Measurements from ENCODE around the gene KRT72.
"Not testable (repeated sequence)": the region's sequence is repeated elsewhere in the genome, so short reads cannot be mapped to it uniquely, and the experiment has no call there.

KRT72 gene

GRCh38 chr12:52606581-52607218 lies 5.4 kb upstream of the KRT72 start:
- no peak overlapping the region for H3K4me3 ChIP-seq (ENCODE audit: low read depth, low read length)
- H3K27ac ChIP-seq (ENCODE audit: low read depth, low read length): no peak overlapping the region
- no peaks in the 10 kb centered on the region for H3K79me2 ChIP-seq (ENCODE audit: control insufficient read depth, insufficient read depth, low read length, unreplicated experiment)
- H3K27me3 ChIP-seq (ENCODE audit: insufficient read depth, low read length): peaks cover 84% of the 10 kb centered on the region
- H3K4me1 ChIP-seq (ENCODE audit: control insufficient read depth, insufficient read depth, low read length, unreplicated experiment): no peaks in the 10 kb centered on the region
- H2AFZ ChIP-seq (ENCODE audit: low read length, unreplicated experiment): no peak overlapping the region
- no peaks in the 10 kb centered on the region for H3K36me3 ChIP-seq (ENCODE audit: insufficient read depth, low read length)

GRCh38 chr12:52606096-52606495 lies 4.8 kb upstream of the KRT72 start:
- peaks cover 84% of the 10 kb centered on the region for H3K27me3 ChIP-seq (ENCODE audit: insufficient read depth, low read length)

GRCh38 chr12:52605542-52605941 lies 4.3 kb upstream of the KRT72 start:
- no peak overlapping the region for H2AFZ ChIP-seq (ENCODE audit: low read length, unreplicated experiment)
- no peaks in the 10 kb centered on the region for H3K36me3 ChIP-seq (ENCODE audit: insufficient read depth, low read length)
- H3K4me3 ChIP-seq (ENCODE audit: low read depth, low read length): no peak overlapping the region
- no peak overlapping the region for H3K27ac ChIP-seq (ENCODE audit: low read depth, low read length)
- no peaks in the 10 kb centered on the region for H3K4me1 ChIP-seq (ENCODE audit: control insufficient read depth, insufficient read depth, low read length, unreplicated experiment)
- H3K27me3 ChIP-seq (ENCODE audit: insufficient read depth, low read length): peaks cover 84% of the 10 kb centered on the region
- no peaks in the 10 kb centered on the region for H3K79me2 ChIP-seq (ENCODE audit: control insufficient read depth, insufficient read depth, low read length, unreplicated experiment)

More at GRCh38 chr12:52606096-52606495, 4.8 kb upstream of the KRT72 start:
- Histone ChIP-seq H3K4me3 (ENCODE audit: low read depth, low read length) (no peak overlapping the region), H3K27ac (ENCODE audit: low read depth, low read length) (no peak overlapping the region), H2AFZ (ENCODE audit: low read length, unreplicated experiment) (no peak overlapping the region), H3K79me2 (ENCODE audit: control insufficient read depth, insufficient read depth, low read length, unreplicated experiment) (no peaks in the 10 kb centered on the region), H3K36me3 (ENCODE audit: insufficient read depth, low read length) (no peaks in the 10 kb centered on the region), H3K4me1 (ENCODE audit: control insufficient read depth, insufficient read depth, low read length, unreplicated experiment) (no peaks in the 10 kb centered on the region)

GRCh38 chr12:52604859-52605258 lies 3.6 kb upstream of the KRT72 start:
- Histone ChIP-seq H3K27ac (ENCODE audit: low read depth, low read length) (no peak overlapping the region), H2AFZ (ENCODE audit: low read length, unreplicated experiment) (no peak overlapping the region), H3K4me1 (ENCODE audit: control insufficient read depth, insufficient read depth, low read length, unreplicated experiment) (no peaks in the 10 kb centered on the region), H3K79me2 (ENCODE audit: control insufficient read depth, insufficient read depth, low read length, unreplicated experiment) (no peaks in the 10 kb centered on the region), H3K36me3 (ENCODE audit: insufficient read depth, low read length) (no peaks in the 10 kb centered on the region), H3K27me3 (ENCODE audit: insufficient read depth, low read length) (peaks cover 86% of the 10 kb centered on the region), H3K4me3 (ENCODE audit: low read depth, low read length) (no peak overlapping the region)

- H3K79me2 ChIP-seq (ENCODE audit: control insufficient read depth, insufficient read depth, low read length, unreplicated experiment): no peaks in the 10 kb centered on the region
- no peak overlapping the region for H3K27ac ChIP-seq (ENCODE audit: low read depth, low read length)
- H3K27me3 ChIP-seq (ENCODE audit: insufficient read depth, low read length): peaks cover 86% of the 10 kb centered on the region
- H3K4me1 ChIP-seq (ENCODE audit: control insufficient read depth, insufficient read depth, low read length, unreplicated experiment): no peaks in the 10 kb centered on the region
- H2AFZ ChIP-seq (ENCODE audit: low read length, unreplicated experiment): no peak overlapping the region
- H3K36me3 ChIP-seq (ENCODE audit: insufficient read depth, low read length): no peaks in the 10 kb centered on the region
- H3K4me3 ChIP-seq (ENCODE audit: low read depth, low read length): no peak overlapping the region
Observed at GRCh38 chr12:52603314-52603713, 2.1 kb upstream of the KRT72 start.

- peaks cover 86% of the 10 kb centered on the region for H3K27me3 ChIP-seq (ENCODE audit: insufficient read depth, low read length)
- no peaks in the 10 kb centered on the region for H3K4me1 ChIP-seq (ENCODE audit: control insufficient read depth, insufficient read depth, low read length, unreplicated experiment)
- H3K27ac ChIP-seq (ENCODE audit: low read depth, low read length): no peak overlapping the region
Observed at GRCh38 chr12:52602552-52602951, 1.3 kb upstream of the KRT72 start.

GRCh38 chr12:52601671-52602070 lies 408 bp upstream of the KRT72 start:
- H2AFZ ChIP-seq (ENCODE audit: low read length, unreplicated experiment): no peak overlapping the region
- no peaks in the 10 kb centered on the region for H3K36me3 ChIP-seq (ENCODE audit: insufficient read depth, low read length)
- H3K4me1 ChIP-seq (ENCODE audit: control insufficient read depth, insufficient read depth, low read length, unreplicated experiment): no peaks in the 10 kb centered on the region
- H3K4me3 ChIP-seq (ENCODE audit: low read depth, low read length): no peak overlapping the region
- peaks cover 86% of the 10 kb centered on the region for H3K27me3 ChIP-seq (ENCODE audit: insufficient read depth, low read length)
- H3K27ac ChIP-seq (ENCODE audit: low read depth, low read length): no peak overlapping the region
- no peaks in the 10 kb centered on the region for H3K79me2 ChIP-seq (ENCODE audit: control insufficient read depth, insufficient read depth, low read length, unreplicated experiment)

More at GRCh38 chr12:52602552-52602951, 1.3 kb upstream of the KRT72 start:
- Histone ChIP-seq H3K79me2 (ENCODE audit: control insufficient read depth, insufficient read depth, low read length, unreplicated experiment) (no peaks in the 10 kb centered on the region), H2AFZ (ENCODE audit: low read length, unreplicated experiment) (no peak overlapping the region), H3K36me3 (ENCODE audit: insufficient read depth, low read length) (no peaks in the 10 kb centered on the region), H3K4me3 (ENCODE audit: low read depth, low read length) (no peak overlapping the region)

- Histone ChIP-seq H3K36me3 (ENCODE audit: insufficient read depth, low read length) (no peaks in the 10 kb centered on the region), H2AFZ (ENCODE audit: low read length, unreplicated experiment) (no peak overlapping the region), H3K27ac (ENCODE audit: low read depth, low read length) (no peak overlapping the region), H3K4me3 (ENCODE audit: low read depth, low read length) (no peak overlapping the region), H3K4me1 (ENCODE audit: control insufficient read depth, insufficient read depth, low read length, unreplicated experiment) (no peaks in the 10 kb centered on the region), H3K79me2 (ENCODE audit: control insufficient read depth, insufficient read depth, low read length, unreplicated experiment) (no peaks in the 10 kb centered on the region), H3K27me3 (ENCODE audit: insufficient read depth, low read length) (peaks cover 84% of the 10 kb centered on the region)
Observed at GRCh38 chr12:52600475-52600874, 788 bp downstream of the KRT72 start.

GRCh38 chr12:52600071-52600470 lies 1.2 kb downstream of the KRT72 start:
- Histone ChIP-seq H3K27me3 (ENCODE audit: insufficient read depth, low read length) (peaks cover 83% of the 10 kb centered on the region), H3K4me1 (ENCODE audit: control insufficient read depth, insufficient read depth, low read length, unreplicated experiment) (no peaks in the 10 kb centered on the region), H2AFZ (ENCODE audit: low read length, unreplicated experiment) (no peak overlapping the region), H3K36me3 (ENCODE audit: insufficient read depth, low read length) (no peaks in the 10 kb centered on the region), H3K79me2 (ENCODE audit: control insufficient read depth, insufficient read depth, low read length, unreplicated experiment) (no peaks in the 10 kb centered on the region), H3K27ac (ENCODE audit: low read depth, low read length) (no peak overlapping the region), H3K4me3 (ENCODE audit: low read depth, low read length) (no peak overlapping the region)

- no peak overlapping the region for H3K27ac ChIP-seq (ENCODE audit: low read depth, low read length)
- peaks cover 79% of the 10 kb centered on the region for H3K27me3 ChIP-seq (ENCODE audit: insufficient read depth, low read length)
- H2AFZ ChIP-seq (ENCODE audit: low read length, unreplicated experiment): no peak overlapping the region
- H3K4me1 ChIP-seq (ENCODE audit: control insufficient read depth, insufficient read depth, low read length, unreplicated experiment): no peaks in the 10 kb centered on the region
- no peaks in the 10 kb centered on the region for H3K79me2 ChIP-seq (ENCODE audit: control insufficient read depth, insufficient read depth, low read length, unreplicated experiment)
- H3K36me3 ChIP-seq (ENCODE audit: insufficient read depth, low read length): no peaks in the 10 kb centered on the region
- H3K4me3 ChIP-seq (ENCODE audit: low read depth, low read length): no peak overlapping the region
Observed at GRCh38 chr12:52598966-52599365, 2.3 kb downstream of the KRT72 start.

GRCh38 chr12:52594237-52594636 lies 7.0 kb downstream of the KRT72 start:
- H3K27me3 ChIP-seq (ENCODE audit: insufficient read depth, low read length): peaks cover 74% of the 10 kb centered on the region
- not testable (repeated sequence) for H2AFZ ChIP-seq (ENCODE audit: low read length, unreplicated experiment); H3K4me3 ChIP-seq (ENCODE audit: low read depth, low read length); H3K4me1 ChIP-seq (ENCODE audit: control insufficient read depth, insufficient read depth, low read length, unreplicated experiment); H3K79me2 ChIP-seq (ENCODE audit: control insufficient read depth, insufficient read depth, low read length, unreplicated experiment); H3K36me3 ChIP-seq (ENCODE audit: insufficient read depth, low read length); H3K27ac ChIP-seq (ENCODE audit: low read depth, low read length)

All from ACC112 (cell line).